Glomerular visceral epithelial cell (primary cell): ENCODE results near the gene MYO7A.

Experiments used
- DNase-seq: peaks from one replicate; pipeline ENCODE4 v3.0.0-alpha.2; 2016; ENCODE audit errors: extremely low spot score

The MYO7A gene

GRCh38 chr11:77127235-77127911 is 673 bp upstream of the MYO7A start:
- DNase-seq: peak; percentile 41

- no peak for DNase-seq
These were observed 1.2 kb downstream of the MYO7A start for GRCh38 chr11:77129069-77129841.

GRCh38 chr11:77129842-77130756 is 2.1 kb downstream of the MYO7A start:
- no peak for DNase-seq

GRCh38 chr11:77130763-77131513 is 2.9 kb downstream of the MYO7A start:
- DNase-seq: peak; percentile 49

GRCh38 chr11:77131560-77131959 is 3.5 kb downstream of the MYO7A start:
- DNase-seq: no peak

- no peak for DNase-seq
These were observed 7.0 kb downstream of the MYO7A start for GRCh38 chr11:77135069-77135468.

- peak; percentile 18 for DNase-seq
These were observed 8.0 kb downstream of the MYO7A start for GRCh38 chr11:77136074-77136473.

- DNase-seq: no peak
These were observed 8.9 kb downstream of the MYO7A start for GRCh38 chr11:77136784-77137420.

GRCh38 chr11:77137421-77137820 is 9.4 kb downstream of the MYO7A start:
- DNase-seq: no peak

- no peak for DNase-seq
These were observed 10.1 kb downstream of the MYO7A start for GRCh38 chr11:77138106-77138649.

- no peak for DNase-seq
These were observed 11.2 kb downstream of the MYO7A start for GRCh38 chr11:77139201-77139600.

- DNase-seq: no peak
These were observed 12.3 kb downstream of the MYO7A start for GRCh38 chr11:77140231-77140851.

GRCh38 chr11:77141034-77141433 is 13.0 kb downstream of the MYO7A start:
- no peak for DNase-seq

- DNase-seq: no peak
These were observed 13.4 kb downstream of the MYO7A start for GRCh38 chr11:77141475-77141874.

GRCh38 chr11:77142091-77142975 is 14.3 kb downstream of the MYO7A start:
- no peak for DNase-seq

GRCh38 chr11:77143405-77144020 is 15.5 kb downstream of the MYO7A start:
- no peak for DNase-seq

GRCh38 chr11:77144196-77144856 is 16.3 kb downstream of the MYO7A start:
- DNase-seq: no peak

GRCh38 chr11:77144857-77145428 is 16.9 kb downstream of the MYO7A start:
- DNase-seq: no peak
